T-helper 2 cell treated with Interferon-gamma antibody and Interleukin-4, amounts not matched to agents 5 μg/mL and 100 μg/mL, for 36 hours (primary cell): ENCODE data around the gene CAP2.
"Not testable (repeated sequence)": the region's sequence is repeated elsewhere in the genome, so short reads cannot be mapped to it uniquely, and the experiment has no call there.

Source experiments
- DNase-seq: peaks from one replicate; pipeline ENCODE4 v3.0.0; 2021; ENCODE audit warnings: low spot score
- H3K27ac Mint-ChIP-seq: one replicate; pipeline ENCODE4 v1.8.0; 2021; ENCODE audit warnings: mild to moderate bottlenecking, mixed read lengths
- H3K27me3 Mint-ChIP-seq: one replicate; pipeline ENCODE4 v1.8.0; 2021; ENCODE audit warnings: low read depth, mixed read lengths
- H3K36me3 Mint-ChIP-seq: one replicate; pipeline ENCODE4 v1.8.0; 2021; ENCODE audit warnings: low read depth, mixed read lengths
- H3K4me1 Mint-ChIP-seq: one replicate; pipeline ENCODE4 v1.8.0; 2021; ENCODE audit warnings: low read depth, mixed read lengths
- H3K4me3 Mint-ChIP-seq: one replicate; pipeline ENCODE4 v1.8.0; 2022; ENCODE audit warnings: mild to moderate bottlenecking, moderate library complexity, mixed read lengths
- H3K9me3 Mint-ChIP-seq: one replicate; pipeline ENCODE4 v1.8.0; 2021; ENCODE audit warnings: mixed read lengths

Gene CAP2

GRCh38 chr6:17432356-17432755 is 39.0 kb downstream of the CAP2 start:
- H3K4me1 Mint-ChIP-seq = no peaks in the 10 kb centered on the region
- H3K27me3 Mint-ChIP-seq = no peaks in the 10 kb centered on the region
- H3K27ac Mint-ChIP-seq = no peak overlapping the region
- H3K4me3 Mint-ChIP-seq = no peak overlapping the region
- H3K9me3 Mint-ChIP-seq = no peaks in the 10 kb centered on the region
- no peaks in the 10 kb centered on the region for H3K36me3 Mint-ChIP-seq
- no peak for DNase-seq

GRCh38 chr6:17439243-17439993 is 46.0 kb downstream of the CAP2 start:
- Mint-ChIP-seq H3K36me3 (no peaks in the 10 kb centered on the region), H3K27me3 (no peaks in the 10 kb centered on the region), H3K9me3 (no peaks in the 10 kb centered on the region), H3K27ac (no peak overlapping the region), H3K4me1 (no peaks in the 10 kb centered on the region), H3K4me3 (no peak overlapping the region)
- DNase-seq = no peak

- H3K9me3 Mint-ChIP-seq, H3K4me3 Mint-ChIP-seq, H3K4me1 Mint-ChIP-seq, DNase-seq, H3K36me3 Mint-ChIP-seq, H3K27me3 Mint-ChIP-seq, H3K27ac Mint-ChIP-seq: not testable (repeated sequence)
These were observed 47.4 kb downstream of the CAP2 start for GRCh38 chr6:17440811-17441210.

- H3K4me3 Mint-ChIP-seq = no peak overlapping the region
- H3K27me3 Mint-ChIP-seq = peaks cover 2% of the 10 kb centered on the region
- no peak for DNase-seq
- H3K27ac Mint-ChIP-seq = no peak overlapping the region
- no peaks in the 10 kb centered on the region for H3K36me3 Mint-ChIP-seq
- no peaks in the 10 kb centered on the region for H3K9me3 Mint-ChIP-seq
- no peaks in the 10 kb centered on the region for H3K4me1 Mint-ChIP-seq
These were observed 48.8 kb downstream of the CAP2 start for GRCh38 chr6:17442196-17442595.

- Mint-ChIP-seq H3K9me3 (no peaks in the 10 kb centered on the region), H3K36me3 (no peaks in the 10 kb centered on the region), H3K27ac (no peak overlapping the region), H3K4me3 (no peak overlapping the region), H3K4me1 (no peaks in the 10 kb centered on the region), H3K27me3 (peaks cover 2% of the 10 kb centered on the region)
- DNase-seq = no peak
These were observed 53.3 kb downstream of the CAP2 start for GRCh38 chr6:17446713-17447112.

- H3K27ac Mint-ChIP-seq = no peak overlapping the region
- H3K36me3 Mint-ChIP-seq = no peaks in the 10 kb centered on the region
- no peak overlapping the region for H3K4me3 Mint-ChIP-seq
- no peaks in the 10 kb centered on the region for H3K9me3 Mint-ChIP-seq
- H3K4me1 Mint-ChIP-seq = no peaks in the 10 kb centered on the region
- DNase-seq = no peak
- H3K27me3 Mint-ChIP-seq = peaks cover 2% of the 10 kb centered on the region
These were observed 54.8 kb downstream of the CAP2 start for GRCh38 chr6:17448165-17448564.

GRCh38 chr6:17450397-17450796 is 57.0 kb downstream of the CAP2 start:
- no peaks in the 10 kb centered on the region for H3K9me3 Mint-ChIP-seq
- no peaks in the 10 kb centered on the region for H3K36me3 Mint-ChIP-seq
- no peak overlapping the region for H3K27ac Mint-ChIP-seq
- H3K4me3 Mint-ChIP-seq = no peak overlapping the region
- peaks cover 2% of the 10 kb centered on the region for H3K27me3 Mint-ChIP-seq
- DNase-seq = no peak
- no peaks in the 10 kb centered on the region for H3K4me1 Mint-ChIP-seq

- DNase-seq = no peak
- peaks cover 2% of the 10 kb centered on the region for H3K27me3 Mint-ChIP-seq
- no peak overlapping the region for H3K27ac Mint-ChIP-seq
- H3K9me3 Mint-ChIP-seq = no peaks in the 10 kb centered on the region
- no peaks in the 10 kb centered on the region for H3K4me1 Mint-ChIP-seq
- no peak overlapping the region for H3K4me3 Mint-ChIP-seq
- H3K36me3 Mint-ChIP-seq = no peaks in the 10 kb centered on the region
These were observed 57.4 kb downstream of the CAP2 start for GRCh38 chr6:17450832-17451231.

- H3K4me3 Mint-ChIP-seq = no peak overlapping the region
These were observed 58.7 kb downstream of the CAP2 start for GRCh38 chr6:17452096-17452495.

GRCh38 chr6:17454316-17455005 is 61.1 kb downstream of the CAP2 start:
- no peak overlapping the region for H3K27ac Mint-ChIP-seq
- H3K36me3 Mint-ChIP-seq = no peaks in the 10 kb centered on the region
- H3K4me1 Mint-ChIP-seq = no peaks in the 10 kb centered on the region
- no peak for DNase-seq
- peaks cover 7% of the 10 kb centered on the region for H3K27me3 Mint-ChIP-seq
- no peak overlapping the region for H3K4me3 Mint-ChIP-seq
- H3K9me3 Mint-ChIP-seq = no peaks in the 10 kb centered on the region

More at GRCh38 chr6:17452096-17452495, 58.7 kb downstream of the CAP2 start:
- H3K27me3 Mint-ChIP-seq = no peaks in the 10 kb centered on the region
- no peak for DNase-seq
- H3K36me3 Mint-ChIP-seq = no peaks in the 10 kb centered on the region
- H3K9me3 Mint-ChIP-seq = no peaks in the 10 kb centered on the region
- no peak overlapping the region for H3K27ac Mint-ChIP-seq
- H3K4me1 Mint-ChIP-seq = no peaks in the 10 kb centered on the region

- H3K4me3 Mint-ChIP-seq = no peak overlapping the region
- peaks cover 10% of the 10 kb centered on the region for H3K27me3 Mint-ChIP-seq
- no peaks in the 10 kb centered on the region for H3K4me1 Mint-ChIP-seq
- H3K36me3 Mint-ChIP-seq = no peaks in the 10 kb centered on the region
- no peak for DNase-seq
- no peak overlapping the region for H3K27ac Mint-ChIP-seq
- no peaks in the 10 kb centered on the region for H3K9me3 Mint-ChIP-seq
These were observed 62.5 kb downstream of the CAP2 start for GRCh38 chr6:17455919-17456318.

- Mint-ChIP-seq H3K27me3 (peaks cover 10% of the 10 kb centered on the region), H3K4me3 (no peak overlapping the region), H3K36me3 (no peaks in the 10 kb centered on the region), H3K27ac (no peak overlapping the region), H3K9me3 (no peaks in the 10 kb centered on the region), H3K4me1 (no peaks in the 10 kb centered on the region)
- no peak for DNase-seq
These were observed 63.3 kb downstream of the CAP2 start for GRCh38 chr6:17456711-17457110.

- H3K4me1 Mint-ChIP-seq = no peaks in the 10 kb centered on the region
- H3K36me3 Mint-ChIP-seq = no peaks in the 10 kb centered on the region
- H3K4me3 Mint-ChIP-seq = no peak overlapping the region
- H3K9me3 Mint-ChIP-seq = no peaks in the 10 kb centered on the region
- no peak for DNase-seq
- H3K27me3 Mint-ChIP-seq = peaks cover 10% of the 10 kb centered on the region
- H3K27ac Mint-ChIP-seq = no peak overlapping the region
These were observed 64.0 kb downstream of the CAP2 start for GRCh38 chr6:17457405-17457804.

- Mint-ChIP-seq H3K9me3 (no peaks in the 10 kb centered on the region), H3K4me3 (no peak overlapping the region), H3K36me3 (no peaks in the 10 kb centered on the region)
These were observed 64.6 kb downstream of the CAP2 start for GRCh38 chr6:17457956-17458355.

More at GRCh38 chr6:17457956-17458355, 64.6 kb downstream of the CAP2 start:
- Mint-ChIP-seq H3K27me3 (peaks cover 10% of the 10 kb centered on the region), H3K27ac (no peak overlapping the region), H3K4me1 (no peaks in the 10 kb centered on the region)
- DNase-seq = no peak
